ENCODE results near the gene HDAC4.

DNA sequence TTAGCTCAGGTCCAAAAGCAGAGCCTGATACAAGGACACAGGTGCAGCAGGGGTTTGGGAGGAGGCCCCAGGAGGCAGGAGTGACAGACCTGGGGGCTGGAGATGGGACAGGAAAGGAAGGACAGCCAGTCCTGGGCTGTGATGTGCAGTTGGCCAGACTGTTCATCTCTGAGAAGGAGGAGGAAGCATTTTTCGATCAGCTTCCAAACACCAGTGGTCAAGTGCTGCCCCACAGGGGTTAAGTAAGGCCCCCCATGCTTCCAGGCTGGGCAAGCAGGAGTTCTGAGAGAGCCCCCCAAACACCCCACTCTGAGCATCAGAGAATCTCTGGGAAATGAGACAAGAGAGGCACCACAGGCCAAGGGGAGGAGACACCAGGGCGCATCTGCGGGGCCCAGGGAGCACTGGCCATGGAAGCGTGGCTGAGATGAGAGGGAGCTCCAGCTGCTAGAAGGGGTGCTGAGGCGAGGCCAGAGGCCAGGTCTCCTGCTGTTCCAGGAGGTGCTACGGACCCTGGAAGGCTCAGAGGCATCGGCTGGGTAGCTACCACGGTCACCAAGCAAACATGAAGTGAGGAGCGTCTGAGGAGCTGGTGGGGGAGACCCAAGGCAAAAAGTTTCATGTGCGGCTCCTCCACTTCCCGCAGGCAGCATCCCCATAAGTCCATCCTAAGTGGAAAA, 5.6 kb upstream of the HDAC4 start:
- TF ChIP-seq, protein P1, sequence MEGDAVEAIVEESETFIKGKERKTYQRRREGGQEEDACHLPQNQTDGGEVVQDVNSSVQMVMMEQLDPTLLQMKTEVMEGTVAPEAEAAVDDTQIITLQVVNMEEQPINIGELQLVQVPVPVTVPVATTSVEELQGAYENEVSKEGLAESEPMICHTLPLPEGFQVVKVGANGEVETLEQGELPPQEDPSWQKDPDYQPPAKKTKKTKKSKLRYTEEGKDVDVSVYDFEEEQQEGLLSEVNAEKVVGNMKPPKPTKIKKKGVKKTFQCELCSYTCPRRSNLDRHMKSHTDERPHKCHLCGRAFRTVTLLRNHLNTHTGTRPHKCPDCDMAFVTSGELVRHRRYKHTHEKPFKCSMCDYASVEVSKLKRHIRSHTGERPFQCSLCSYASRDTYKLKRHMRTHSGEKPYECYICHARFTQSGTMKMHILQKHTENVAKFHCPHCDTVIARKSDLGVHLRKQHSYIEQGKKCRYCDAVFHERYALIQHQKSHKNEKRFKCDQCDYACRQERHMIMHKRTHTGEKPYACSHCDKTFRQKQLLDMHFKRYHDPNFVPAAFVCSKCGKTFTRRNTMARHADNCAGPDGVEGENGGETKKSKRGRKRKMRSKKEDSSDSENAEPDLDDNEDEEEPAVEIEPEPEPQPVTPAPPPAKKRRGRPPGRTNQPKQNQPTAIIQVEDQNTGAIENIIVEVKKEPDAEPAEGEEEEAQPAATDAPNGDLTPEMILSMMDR (IDR thresholded peaks at IDR 0.05): no peak
- no peak for TF ChIP-seq POLR2A (IDR thresholded peaks at IDR 0.05)

Data from testis (tissue), 2 donors.